Right renal pelvis (tissue), 4 donors: Measurements from ENCODE around the gene MAST1. TPM values are rescaled to one million over a fixed set of nuclear protein-coding genes. Genes with fewer than 3 reads are reported as not detected.
A peak's percentile ranks its signal among the peaks of the same experiment; 100 is the strongest.
"Not testable (repeated sequence)": the region's sequence is repeated elsewhere in the genome, so short reads cannot be mapped to it uniquely, and the experiment has no call there.

ENCODE experiments used
- DNase-seq, 4 donors: peaks; one replicate each; pipeline ENCODE4 v3.0.0-alpha.2; 2013; ENCODE audit warnings: low read depth in 4 of 4, low spot score in 3 of 4, missing footprints in 1 of 4
- polyA plus RNA-seq, 4 donors: library from polyadenylated mRNA; unstranded; fragments of 120-200 nt; gene quantifications; one replicate each; pipeline ENCODE4 v1.2.1, GENCODE V29; 2013; ENCODE audit not compliant: insufficient read length in 4 of 4

The MAST1 gene
- 1 to 10 TPM in 2 of 4 donors, under 1 TPM in 2; 0.91 to 1.6 (median 1.1) TPM for polyA plus RNA-seq

GRCh38 chr19:12838182-12838885, at the start of gene MAST1:
TSS of gene MAST1 (plus strand) at chr19:12838515. CDS start at chr19:12838573, 58 bp downstream.
- DNase-seq = no peak

GRCh38 chr19:12788682-12789097, 49.6 kb upstream of the MAST1 start:
- DNase-seq = no peak

GRCh38 chr19:12789098-12789903, 49.0 kb upstream of the MAST1 start:
- DNase-seq = no peak

- DNase-seq = peak in 1 of 4 donors; percentile 89
These were observed 48.3 kb upstream of the MAST1 start for GRCh38 chr19:12789904-12790619.

- no peak for DNase-seq
These were observed 47.5 kb upstream of the MAST1 start for GRCh38 chr19:12790628-12791344.

- peak in 1 of 4 donors; percentile 85 for DNase-seq
These were observed 46.8 kb upstream of the MAST1 start, which contains the start of gene JUNB for GRCh38 chr19:12791345-12792050. TSS of gene JUNB (plus strand) at chr19:12791486. CDS start at chr19:12791772, 286 bp downstream.

- no peak for DNase-seq
These were observed 46.1 kb upstream of the MAST1 start for GRCh38 chr19:12792051-12792852.

- DNase-seq = no peak
These were observed 45.4 kb upstream of the MAST1 start for GRCh38 chr19:12792853-12793289.

- DNase-seq = peak in 2 of 4 donors; percentile 87 to 94
These were observed 44.8 kb upstream of the MAST1 start for GRCh38 chr19:12793290-12794195.

GRCh38 chr19:12794196-12794941, 43.9 kb upstream of the MAST1 start:
- no peak for DNase-seq

- no peak for DNase-seq
These were observed 43.3 kb upstream of the MAST1 start for GRCh38 chr19:12794971-12795381.

GRCh38 chr19:12796146-12797071, 41.9 kb upstream of the MAST1 start:
- DNase-seq = no peak

- no peak for DNase-seq
These were observed 41.2 kb upstream of the MAST1 start for GRCh38 chr19:12797141-12797587.

- DNase-seq = not testable (repeated sequence)
These were observed 40.7 kb upstream of the MAST1 start for GRCh38 chr19:12797607-12798006.

- DNase-seq = no peak
These were observed 38.4 kb upstream of the MAST1 start for GRCh38 chr19:12799742-12800465.
